H7 (cell line): ENCODE data around the gene NUP133. TPM values are rescaled to one million over a fixed set of nuclear protein-coding genes. Genes with fewer than 3 reads are reported as not detected.
"Not testable (repeated sequence)": the region's sequence is repeated elsewhere in the genome, so short reads cannot be mapped to it uniquely, and the experiment has no call there.

Source experiments
- DNase-seq: peaks from one replicate; pipeline ENCODE4 v3.0.0; 2012
- H3K27me3 ChIP-seq: 2 replicates; pipeline ENCODE4 v1.6.0; 2011; ENCODE audit warnings: mild to moderate bottlenecking, low read length; ENCODE audit not compliant: control insufficient read depth, insufficient read depth
- H3K36me3 ChIP-seq: replicated peaks from 2 replicates; pipeline ENCODE4 v1.5.1; 2011; ENCODE audit warnings: low read length; ENCODE audit not compliant: control insufficient read depth, insufficient read depth
- H3K4me3 ChIP-seq: 2 replicates; pipeline ENCODE4 v1.5.1; 2011; ENCODE audit warnings: low read depth, mild to moderate bottlenecking, control low read depth, low read length, moderate library complexity; ENCODE audit not compliant: insufficient read depth
- total RNA-seq: library from RNA; depleted of rRNA; stranded (reverse); fragments of >200 nt; shearing (Covaris generic); gene quantifications from 2 replicates; pipeline ENCODE4 v1.2.3, GENCODE V29; 2014

The NUP133 gene
- total RNA-seq, 1 experiment from 2014 or later = 72.5 TPM

GRCh38 chr1:229480495-229480894 lies 27.6 kb downstream of the NUP133 start:
- no peak overlapping the region for H3K4me3 ChIP-seq
- H3K27me3 ChIP-seq = no peaks in the 10 kb centered on the region
- DNase-seq = no peak
- peaks cover 11% of the 10 kb centered on the region for H3K36me3 ChIP-seq

GRCh38 chr1:229479660-229480399 lies 28.3 kb downstream of the NUP133 start:
- no peak for DNase-seq
- Histone ChIP-seq H3K36me3 (peaks cover 10% of the 10 kb centered on the region), H3K4me3 (no peak overlapping the region), H3K27me3 (no peaks in the 10 kb centered on the region)

GRCh38 chr1:229478852-229479251 lies 29.3 kb downstream of the NUP133 start:
- H3K4me3 ChIP-seq = no peak overlapping the region
- DNase-seq = no peak
- peaks cover 13% of the 10 kb centered on the region for H3K36me3 ChIP-seq
- no peaks in the 10 kb centered on the region for H3K27me3 ChIP-seq

GRCh38 chr1:229475859-229476258 lies 32.3 kb downstream of the NUP133 start:
- DNase-seq, H3K27me3 ChIP-seq, H3K4me3 ChIP-seq: not testable (repeated sequence)
- H3K36me3 ChIP-seq = peaks cover 10% of the 10 kb centered on the region

- no peak overlapping the region for H3K4me3 ChIP-seq
- H3K36me3 ChIP-seq = peaks cover 17% of the 10 kb centered on the region
- no peak for DNase-seq
- no peaks in the 10 kb centered on the region for H3K27me3 ChIP-seq
Observed at GRCh38 chr1:229474509-229474908, 33.6 kb downstream of the NUP133 start.

- no peaks in the 10 kb centered on the region for H3K27me3 ChIP-seq
- DNase-seq = no peak
- H3K36me3 ChIP-seq = peaks cover 23% of the 10 kb centered on the region
- no peak overlapping the region for H3K4me3 ChIP-seq
Observed at GRCh38 chr1:229471175-229471574, 37.0 kb downstream of the NUP133 start.

GRCh38 chr1:229470406-229471043 lies 37.6 kb downstream of the NUP133 start:
- Histone ChIP-seq H3K36me3 (peaks cover 23% of the 10 kb centered on the region), H3K27me3 (no peaks in the 10 kb centered on the region), H3K4me3 (no peak overlapping the region)
- DNase-seq = no peak

GRCh38 chr1:229466887-229467286 lies 41.3 kb downstream of the NUP133 start:
- DNase-seq = no peak
- Histone ChIP-seq H3K36me3 (peaks cover 28% of the 10 kb centered on the region), H3K4me3 (no peak overlapping the region), H3K27me3 (no peaks in the 10 kb centered on the region)

- no peak overlapping the region for H3K4me3 ChIP-seq
- H3K27me3 ChIP-seq = no peaks in the 10 kb centered on the region
- peaks cover 21% of the 10 kb centered on the region for H3K36me3 ChIP-seq
- no peak for DNase-seq
Observed at GRCh38 chr1:229464672-229465071, 43.5 kb downstream of the NUP133 start.

GRCh38 chr1:229461032-229461668 lies 47.0 kb downstream of the NUP133 start:
- DNase-seq = no peak
- Histone ChIP-seq H3K4me3 (no peak overlapping the region), H3K27me3 (no peaks in the 10 kb centered on the region), H3K36me3 (peaks cover 19% of the 10 kb centered on the region)

GRCh38 chr1:229459815-229460214 lies 48.3 kb downstream of the NUP133 start:
- H3K36me3 ChIP-seq = peaks cover 19% of the 10 kb centered on the region
- H3K27me3 ChIP-seq = no peaks in the 10 kb centered on the region
- no peak for DNase-seq
- H3K4me3 ChIP-seq = no peak overlapping the region

- no peak overlapping the region for H3K4me3 ChIP-seq
- H3K27me3 ChIP-seq = no peaks in the 10 kb centered on the region
- DNase-seq = no peak
- H3K36me3 ChIP-seq = peaks cover 9% of the 10 kb centered on the region; the same call in 1 of the 2 replicates
Observed at GRCh38 chr1:229457436-229457835, 50.7 kb downstream of the NUP133 start.

- H3K4me3 ChIP-seq = no peak overlapping the region
- no peaks in the 10 kb centered on the region for H3K27me3 ChIP-seq
- H3K36me3 ChIP-seq = peaks cover 6% of the 10 kb centered on the region; the same call in 1 of the 2 replicates
- DNase-seq = no peak
Observed at GRCh38 chr1:229456016-229456415, 52.1 kb downstream of the NUP133 start.

- no peak for DNase-seq
- H3K36me3 ChIP-seq = peaks cover 6% of the 10 kb centered on the region; the same call in 1 of the 2 replicates
Observed at GRCh38 chr1:229454056-229454455, 54.1 kb downstream of the NUP133 start.

More at GRCh38 chr1:229454056-229454455, 54.1 kb downstream of the NUP133 start:
- Histone ChIP-seq H3K4me3 (no peak overlapping the region), H3K27me3 (no peaks in the 10 kb centered on the region)
